PC-9 (cell line): ENCODE data around the gene BLM. TPM values are rescaled to one million over a fixed set of nuclear protein-coding genes. Genes with fewer than 3 reads are reported as not detected.

Experiments
- BruUV-seq: library from RNA; stranded (reverse); fragments of 400-500 nt; replicated peaks from 2 replicates; lab custom pipeline; 2021; lab: Mats Ljungman, UMichigan
- CTCF ChIA-PET: fragments of 300-600 bp; sonication (Branson Sonifier 250); formaldehyde crosslinking; loops from one replicate; lab custom pipeline; 2022; ENCODE audit warnings: antibody characterized with exemption; lab: Charles Lee
- POLR2A ChIA-PET: fragments of 300-600 bp; sonication (Branson Sonifier 250); formaldehyde crosslinking; loops from one replicate; lab custom pipeline; 2022; ENCODE audit warnings: antibody characterized with exemption; ENCODE audit not compliant: unreplicated experiment; lab: Charles Lee
- DNase-seq, 2 experiments: peaks; one replicate each; pipeline versions ENCODE4 v3.0.0 to v3.0.0-alpha.2; 2015 to 2022; ENCODE audit warnings: mixed read lengths in 1 of 2
- H2AFZ ChIP-seq: fragments of 200-600 bp; sonication (generic); 2 replicates; pipeline ENCODE4 v1.8.1; 2017; ENCODE audit warnings: antibody characterized with exemption
- H3F3A ChIP-seq: fragments of 200-600 bp; sonication (generic); 2 replicates; pipeline ENCODE4 v1.8.1; 2017; ENCODE audit warnings: antibody characterized with exemption, mild to moderate bottlenecking, low read depth; ENCODE audit not compliant: insufficient read depth
- H3K27ac ChIP-seq: fragments of 200-600 bp; sonication (generic); 2 replicates; pipeline ENCODE4 v1.6.1; 2016; ENCODE audit warnings: mixed run types
- H3K27me3 ChIP-seq: fragments of 200-600 bp; sonication (generic); 2 replicates; pipeline ENCODE4 v1.6.1; 2016; ENCODE audit warnings: low read depth, mixed run types; ENCODE audit not compliant: insufficient read depth
- H3K36me3 ChIP-seq: fragments of 200-600 bp; sonication (generic); 2 replicates; pipeline ENCODE4 v1.6.1; 2016; ENCODE audit warnings: low read depth, mixed run types
- H3K4me1 ChIP-seq: fragments of 200-600 bp; sonication (generic); replicated peaks from 2 replicates; pipeline ENCODE4 v1.6.1; 2016; ENCODE audit warnings: mixed run types; ENCODE audit not compliant: insufficient read depth
- H3K4me2 ChIP-seq: fragments of 200-600 bp; sonication (generic); 2 replicates; pipeline ENCODE4 v1.6.1; 2017; ENCODE audit warnings: mixed run types
- H3K4me3 ChIP-seq: fragments of 200-600 bp; sonication (generic); 2 replicates; pipeline ENCODE4 v1.6.1; 2016; ENCODE audit warnings: mixed run types
- H3K79me2 ChIP-seq: fragments of 200-600 bp; sonication (generic); 2 replicates; pipeline ENCODE4 v1.6.1; 2017; ENCODE audit warnings: low read depth, mixed run types
- H3K9me2 ChIP-seq: fragments of 200-600 bp; sonication (generic); 2 replicates; pipeline ENCODE4 v1.8.1; 2017; ENCODE audit warnings: mild to moderate bottlenecking; ENCODE audit not compliant: insufficient read depth
- H3K9me3 ChIP-seq: fragments of 200-600 bp; sonication (generic); 2 replicates; pipeline ENCODE4 v1.8.1; 2016; ENCODE audit warnings: low read depth; ENCODE audit not compliant: insufficient read depth
- H4K20me1 ChIP-seq: fragments of 200-600 bp; sonication (generic); 2 replicates; pipeline ENCODE4 v1.8.1; 2017; ENCODE audit not compliant: insufficient read depth
- CTCF ChIP-seq: fragments of 200-600 bp; sonication (generic); conservative IDR thresholded peaks from 2 replicates; pipeline ENCODE4 v1.6.1; 2017; ENCODE audit warnings: mixed run types, antibody characterized with exemption, mild to moderate bottlenecking, moderate library complexity
- EZH2 ChIP-seq: fragments of 200-600 bp; sonication (generic); IDR thresholded peaks from 2 replicates; pipeline ENCODE4 v1.8.0; 2017; ENCODE audit warnings: antibody characterized with exemption, low read depth
- intact Hi-C: fragments of 100-400 bp; cut with micrococcal nuclease; formaldehyde crosslinking; loops from one replicate; pipeline ENCODE4 v1.10.0; 2022; ENCODE audit not compliant: unreplicated experiment
- total RNA-seq: library from RNA; stranded (reverse); gene quantifications from 2 replicates; pipeline ENCODE4 v1.2.3, GENCODE V29; 2021

Gene BLM
- total RNA-seq, 1 experiment from 2014 or later = 19.1 TPM

DNA sequence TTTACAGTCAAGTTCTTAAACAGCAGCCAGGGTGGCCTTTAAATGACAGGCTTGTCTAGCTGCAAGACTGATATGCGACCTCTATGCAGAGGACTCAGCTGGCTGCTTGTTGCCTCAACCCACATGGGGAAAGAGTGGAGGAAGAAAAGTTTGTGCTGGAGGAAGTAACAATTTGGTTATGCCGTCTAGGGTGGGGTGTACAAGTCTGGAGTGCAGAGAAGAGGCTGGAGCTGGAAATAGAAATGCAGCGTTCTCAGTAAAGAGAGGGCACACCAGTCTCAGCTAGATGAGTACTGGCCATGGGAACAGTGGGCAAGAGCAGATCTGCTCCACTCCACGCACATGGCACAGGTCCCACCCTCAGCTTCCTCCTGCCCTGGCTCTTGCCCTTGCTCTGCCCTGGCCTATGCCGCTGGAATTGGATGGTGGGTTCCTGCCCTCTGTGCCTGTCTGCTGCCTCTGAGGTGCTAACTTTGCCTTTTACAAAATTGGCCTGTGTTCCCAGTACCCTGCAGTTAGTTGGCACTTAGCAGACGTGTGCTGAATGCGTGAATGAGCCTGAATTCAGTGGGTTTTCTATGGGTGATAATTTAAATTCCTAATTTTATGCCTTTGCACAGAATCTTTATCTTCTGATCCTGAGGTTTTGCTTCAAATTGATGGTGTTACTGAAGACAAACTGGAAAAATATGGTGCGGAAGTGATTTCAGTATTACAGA is 91.5 kb downstream of the BLM start:
- H3F3A ChIP-seq = no peaks in the 10 kb centered on the region
- no TSS peak for BruUV-seq
- TF ChIP-seq CTCF (no peak), EZH2 (no peak)
- H3K4me3 ChIP-seq = no peak overlapping the region
- POLR2A ChIA-PET = no interaction called here
- 0 out of 2 replicates have a peak, but pooled peaks cover 5% of the 10 kb centered on the region for H3K36me3 ChIP-seq
- H3K4me1 ChIP-seq = no peaks in the 10 kb centered on the region
- no peaks in the 10 kb centered on the region for H3K79me2 ChIP-seq
- no peak for DNase-seq
- no peaks in the 10 kb centered on the region for H4K20me1 ChIP-seq
- no peak overlapping the region for H2AFZ ChIP-seq
- intact Hi-C loops = no loop called here
- no peak overlapping the region for H3K4me2 ChIP-seq
- no peaks in the 10 kb centered on the region for H3K27me3 ChIP-seq
- no peaks in the 10 kb centered on the region for H3K9me3 ChIP-seq
- no peaks in the 10 kb centered on the region for H3K9me2 ChIP-seq
- no peak overlapping the region for H3K27ac ChIP-seq
- CTCF ChIA-PET = no interaction called here

- Histone ChIP-seq H2AFZ (no peak overlapping the region), H3K79me2 (no peaks in the 10 kb centered on the region), H3K4me2 (no peak overlapping the region), H3K4me1 (no peaks in the 10 kb centered on the region), H3K27me3 (no peaks in the 10 kb centered on the region), H3K36me3 (0 out of 2 replicates have a peak, but pooled peaks cover 3% of the 10 kb centered on the region), H3F3A (no peaks in the 10 kb centered on the region), H3K27ac (no peak overlapping the region), H4K20me1 (no peaks in the 10 kb centered on the region), H3K9me2 (no peaks in the 10 kb centered on the region), H3K4me3 (no peak overlapping the region), H3K9me3 (no peaks in the 10 kb centered on the region)
- TF ChIP-seq EZH2 = no peak
- no peak for TF ChIP-seq CTCF
- POLR2A ChIA-PET = no interaction called here
- DNase-seq = no peak
- BruUV-seq = no TSS peak
- intact Hi-C loops = no loop called here
- CTCF ChIA-PET = no interaction called here
Observed at GRCh38 chr15:90809536-90809935, 92.4 kb downstream of the BLM start.

GRCh38 chr15:90810354-90810753 is 93.2 kb downstream of the BLM start:
- Histone ChIP-seq H3K36me3 (0 out of 2 replicates have a peak, but pooled peaks cover 3% of the 10 kb centered on the region), H3K4me2 (no peak overlapping the region), H3K4me1 (no peaks in the 10 kb centered on the region), H3K79me2 (no peaks in the 10 kb centered on the region), H3K27me3 (no peaks in the 10 kb centered on the region), H3K27ac (no peak overlapping the region), H2AFZ (no peak overlapping the region), H3K9me3 (no peaks in the 10 kb centered on the region), H3F3A (no peaks in the 10 kb centered on the region), H3K4me3 (no peak overlapping the region), H3K9me2 (no peaks in the 10 kb centered on the region), H4K20me1 (no peaks in the 10 kb centered on the region)
- TF ChIP-seq EZH2 (no peak), CTCF (no peak)
- DNase-seq = no peak
- BruUV-seq = no TSS peak
- CTCF ChIA-PET = no interaction called here
- POLR2A ChIA-PET = no interaction called here
- intact Hi-C loops = no loop called here
